Epithelial cell of esophagus (primary cell): ENCODE measurements around the gene TMEM38A.

Experiments
- DNase-seq: peaks from one replicate; pipeline ENCODE4 v3.0.0; 2010; ENCODE audit warnings: low read depth
- H3K4me3 ChIP-seq: 2 replicates; pipeline ENCODE4 v1.5.1; 2011; ENCODE audit warnings: mild to moderate bottlenecking, low read length, control low read depth
- CTCF ChIP-seq: IDR thresholded peaks from 2 replicates; pipeline ENCODE4 v1.5.1; 2011; ENCODE audit warnings: low read depth, mild to moderate bottlenecking, low read length, control low read depth, inconsistent platforms; ENCODE audit not compliant: insufficient read depth; ENCODE audit errors: missing control alignments

Gene TMEM38A

GRCh38 chr19:16625163-16625958 lies 35.6 kb upstream of the TMEM38A start:
- TF ChIP-seq CTCF = no peak
- DNase-seq = peak; percentile 36
- no peak overlapping the region for H3K4me3 ChIP-seq

- peak overlapping the region; percentile 98 for H3K4me3 ChIP-seq
- no peak for TF ChIP-seq CTCF
- no peak for DNase-seq
These were observed 34.1 kb upstream of the TMEM38A start for GRCh38 chr19:16626796-16627192.

GRCh38 chr19:16627193-16627927 lies 33.6 kb upstream of the TMEM38A start:
- TF ChIP-seq CTCF = no peak
- peak overlapping the region; percentile 98 for H3K4me3 ChIP-seq
- peak; percentile 20 for DNase-seq

GRCh38 chr19:16627928-16628182 lies 33.1 kb upstream of the TMEM38A start:
- no peak for TF ChIP-seq CTCF
- peak overlapping the region; percentile 98 for H3K4me3 ChIP-seq
- no peak for DNase-seq

- peak; percentile 92 for DNase-seq
- TF ChIP-seq CTCF = no peak
- peak within 1 kb of the TSS; percentile 98 for H3K4me3 ChIP-seq
These were observed 32.6 kb upstream of the TMEM38A start, which contains the start of gene MED26 for GRCh38 chr19:16628183-16628983. Gene MED26 (minus strand): TSS chr19:16628204. CDS start chr19:16627943, 261 bp downstream.

GRCh38 chr19:16628984-16629691 lies 31.8 kb upstream of the TMEM38A start:
- no peak for TF ChIP-seq CTCF
- DNase-seq = peak; percentile 11
- H3K4me3 ChIP-seq = peak overlapping the region; percentile 77
